Upper lobe of right lung (tissue), 1 donor: ENCODE measurements around the gene RIBC1. TPM values are rescaled to one million over a fixed set of nuclear protein-coding genes. Genes with fewer than 3 reads are reported as not detected.
A peak's percentile ranks its signal among the peaks of the same experiment; 100 is the strongest.

Experiments used
- ATAC-seq: fragments of 200-7000 bp; cut with Tn5 transposase; one replicate; pipeline ENCODE4 v1.9.1; 2020; ENCODE audit warnings: mild to moderate bottlenecking, moderate library complexity
- DNase-seq: peaks from one replicate; pipeline ENCODE4 v3.0.0-alpha.2; 2020
- H3K27ac ChIP-seq: fragments of 200-600 bp; one replicate; pipeline ENCODE4 v1.8.0; 2022
- H3K27me3 ChIP-seq: fragments of 200-600 bp; one replicate; pipeline ENCODE4 v1.8.0; 2022; ENCODE audit warnings: mild to moderate bottlenecking
- H3K36me3 ChIP-seq: fragments of 200-600 bp; one replicate; pipeline ENCODE4 v1.8.0; 2022
- H3K4me1 ChIP-seq: fragments of 200-600 bp; one replicate; pipeline ENCODE4 v1.8.0; 2022
- H3K4me3 ChIP-seq: fragments of 200-600 bp; one replicate; pipeline ENCODE4 v1.8.0; 2022; ENCODE audit warnings: mild to moderate bottlenecking
- H3K9me3 ChIP-seq: fragments of 200-600 bp; one replicate; pipeline ENCODE4 v1.8.0; 2022
- CTCF ChIP-seq: fragments of 200-600 bp; IDR thresholded peaks from one replicate; pipeline ENCODE4 v1.8.0; 2022; ENCODE audit warnings: antibody characterized with exemption
- intact Hi-C: fragments of 100-400 bp; cut with DNase I; formaldehyde crosslinking; loops from one replicate; pipeline ENCODE4 v1.11.0; 2022
- long read RNA-seq: library from polyadenylated mRNA; unstranded; transcript quantifications from one replicate; pipeline ENCODE4 v2.0.0, GENCODE V29; 2021
- total RNA-seq: library from RNA; stranded (reverse); fragmentation: NEBNext Ultra II Directional; extraction: Animal tissue kit (Norgen Biotek cat#: 25700); gene quantifications from one replicate; pipeline ENCODE4 v1.2.1, GENCODE V29; 2021
- donor health status: DM: no; HTN: yes; CAD: no; lungs with severe emphysema.

RIBC1 gene
- total RNA-seq, result 0.87 TPM
- long read RNA-seq, result 0 reads

- Histone ChIP-seq H3K27ac (peak within 1 kb of the TSS; percentile 91), H3K36me3 (no peaks in the 10 kb centered on the region), H3K9me3 (no peaks in the 10 kb centered on the region), H3K4me1 (peaks cover 12% of the 10 kb centered on the region), H3K4me3 (peak within 1 kb of the TSS; percentile 70), H3K27me3 (no peaks in the 10 kb centered on the region)
- no peak for TF ChIP-seq CTCF
- DNase-seq, result no peak
- intact Hi-C loops, result no loop called here
- ATAC-seq, result peak; percentile 9
These were observed at the start of gene RIBC1 for GRCh38 chrX:53422861-53423306. RIBC1 (plus strand) TSS chrX:53422873; CDS start chrX:53426277, 3,404 bp downstream.

GRCh38 chrX:53373307-53373706 is 49.4 kb upstream of the RIBC1 start:
- Histone ChIP-seq H3K4me3 (no peak overlapping the region), H3K9me3 (no peaks in the 10 kb centered on the region), H3K4me1 (no peaks in the 10 kb centered on the region), H3K36me3 (no peaks in the 10 kb centered on the region), H3K27ac (no peak overlapping the region), H3K27me3 (no peaks in the 10 kb centered on the region)
- intact Hi-C loops, result no loop called here
- ATAC-seq (no peak), DNase-seq (no peak)
- no peak for TF ChIP-seq CTCF

GRCh38 chrX:53374222-53374820 is 48.4 kb upstream of the RIBC1 start:
- Histone ChIP-seq H3K4me3 (no peak overlapping the region), H3K9me3 (no peaks in the 10 kb centered on the region), H3K27me3 (no peaks in the 10 kb centered on the region), H3K36me3 (peaks cover 5% of the 10 kb centered on the region), H3K4me1 (no peaks in the 10 kb centered on the region), H3K27ac (no peak overlapping the region)
- intact Hi-C loops, result no loop called here
- TF ChIP-seq CTCF, result no peak
- DNase-seq, result no peak
- ATAC-seq, result peak; percentile 75

- no peak for TF ChIP-seq CTCF
- Histone ChIP-seq H3K4me3 (no peak overlapping the region), H3K4me1 (no peaks in the 10 kb centered on the region), H3K9me3 (no peaks in the 10 kb centered on the region), H3K36me3 (peaks cover 10% of the 10 kb centered on the region), H3K27me3 (no peaks in the 10 kb centered on the region), H3K27ac (no peak overlapping the region)
- intact Hi-C loops, result no loop called here
- no peak for DNase-seq
- no peak for ATAC-seq
These were observed 47.8 kb upstream of the RIBC1 start for GRCh38 chrX:53374923-53375322.

DNA sequence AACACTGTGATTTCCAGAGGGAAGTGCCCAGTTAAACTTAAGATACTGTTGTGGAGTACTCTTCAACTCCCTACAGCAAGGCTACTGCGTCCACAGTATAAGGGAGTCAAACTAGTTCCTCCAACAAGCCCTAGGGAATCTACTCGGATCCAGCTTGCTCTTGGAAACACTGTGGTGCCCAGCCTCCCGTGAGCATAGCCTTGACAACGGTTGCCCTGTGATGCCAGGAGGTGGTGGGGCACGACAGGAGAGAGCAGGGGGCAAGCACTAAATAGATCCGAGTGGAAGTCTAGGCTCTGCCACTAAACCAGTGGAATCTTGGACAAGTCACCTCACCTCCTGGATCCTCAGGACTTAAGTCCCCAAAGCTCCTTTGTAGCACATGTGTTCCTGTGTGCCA is 45.8 kb upstream of the RIBC1 start:
- no peak for DNase-seq
- Histone ChIP-seq H3K4me3 (no peak overlapping the region), H3K27me3 (no peaks in the 10 kb centered on the region), H3K27ac (no peak overlapping the region), H3K4me1 (no peaks in the 10 kb centered on the region), H3K36me3 (peaks cover 28% of the 10 kb centered on the region), H3K9me3 (no peaks in the 10 kb centered on the region)
- ATAC-seq, result no peak
- no peak for TF ChIP-seq CTCF
- intact Hi-C loops, result no loop called here

- intact Hi-C loops, result no loop called here
- H3K36me3 ChIP-seq, result peaks cover 32% of the 10 kb centered on the region
These were observed 45.2 kb upstream of the RIBC1 start for GRCh38 chrX:53377464-53377863.

More at GRCh38 chrX:53377464-53377863, 45.2 kb upstream of the RIBC1 start:
- no peak for ATAC-seq
- Histone ChIP-seq H3K4me1 (no peaks in the 10 kb centered on the region), H3K27ac (no peak overlapping the region), H3K27me3 (no peaks in the 10 kb centered on the region), H3K4me3 (no peak overlapping the region), H3K9me3 (no peaks in the 10 kb centered on the region)
- TF ChIP-seq CTCF, result no peak
- no peak for DNase-seq
